Naive thymus-derived CD4-positive, alpha-beta T cell (primary cell): Measurements from ENCODE around the gene CAP1. TPM values are rescaled to one million over a fixed set of nuclear protein-coding genes. Genes with fewer than 3 reads are reported as not detected.
A peak's percentile ranks its signal among the peaks of the same experiment; 100 is the strongest.

ENCODE experiments used
- ATAC-seq: fragments of 150-1000 bp; cut with Tn5 transposase; 2 replicates; pipeline ENCODE4 v1.10.0; 2021; ENCODE audit warnings: mild to moderate bottlenecking, moderate library complexity
- CTCF ChIA-PET: fragments of 350-600 bp; sonication (Branson Sonifier 250); formaldehyde crosslinking; loops from one replicate; lab custom pipeline; 2021; ENCODE audit warnings: antibody characterized with exemption; lab: Charles Lee
- POLR2A ChIA-PET: fragments of 350-600 bp; sonication (Branson Sonifier 250); formaldehyde crosslinking; loops from one replicate; lab custom pipeline; 2021; ENCODE audit warnings: antibody characterized with exemption, inconsistent platforms; lab: Charles Lee
- DNase-seq, 9 donors: peaks; one replicate each; pipeline versions ENCODE4 v3.0.0 to v3.0.0-alpha.2; 2020 to 2022; ENCODE audit warnings: mixed read lengths in 1 of 9
- H3K27ac ChIP-seq: one replicate; pipeline ENCODE4 v1.7.0; 2013; ENCODE audit warnings: mild to moderate bottlenecking, low read depth, low read length, moderate library complexity
- H3K27me3 ChIP-seq, 2 donors: one replicate each; pipeline ENCODE4 v1.7.0; 2013; ENCODE audit warnings: low read length in 2 of 2, mild to moderate bottlenecking in 2 of 2, moderate library complexity in 2 of 2; ENCODE audit not compliant: control insufficient read depth in 2 of 2, insufficient read depth in 2 of 2
- H3K36me3 ChIP-seq, 3 experiments: 1 replicate in 2 of 3; 2 replicates in 1 of 3; pipeline ENCODE4 v1.7.0; 2013; ENCODE audit warnings: low read length in 3 of 3, mild to moderate bottlenecking in 3 of 3, moderate library complexity in 1 of 3; ENCODE audit not compliant: insufficient read depth in 3 of 3, control insufficient read depth in 2 of 3
- H3K4me1 ChIP-seq, 2 donors: one replicate each; pipeline ENCODE4 v1.7.0; 2013; ENCODE audit warnings: low read length in 2 of 2, mild to moderate bottlenecking in 2 of 2, moderate library complexity in 1 of 2; ENCODE audit not compliant: control insufficient read depth in 2 of 2, insufficient read depth in 2 of 2
- H3K4me3 ChIP-seq: 2 replicates; pipeline ENCODE4 v1.7.0; 2013; ENCODE audit warnings: mild to moderate bottlenecking, low read length
- H3K9me3 ChIP-seq, 3 experiments: 1 replicate in 2 of 3; 2 replicates in 1 of 3; pipeline ENCODE4 v1.7.0; 2013; ENCODE audit warnings: low read length in 3 of 3; ENCODE audit not compliant: control insufficient read depth in 2 of 3
- H3K27ac Mint-ChIP-seq, 9 donors: one replicate each; pipeline ENCODE4 v1.8.0; 2020 to 2022; ENCODE audit warnings: mixed read lengths in 9 of 9, mild to moderate bottlenecking in 8 of 9, moderate library complexity in 5 of 9, inconsistent platforms in 2 of 9
- H3K27me3 Mint-ChIP-seq, 5 donors: one replicate each; pipeline ENCODE4 v1.8.0; 2021 to 2022; ENCODE audit warnings: mixed read lengths in 5 of 5, mild to moderate bottlenecking in 1 of 5
- H3K36me3 Mint-ChIP-seq, 5 donors: one replicate each; pipeline ENCODE4 v1.8.0; 2020 to 2022; ENCODE audit warnings: mixed read lengths in 5 of 5, mild to moderate bottlenecking in 3 of 5, inconsistent platforms in 1 of 5
- H3K4me1 Mint-ChIP-seq, 7 donors: one replicate each; pipeline ENCODE4 v1.8.0; 2020 to 2022; ENCODE audit warnings: mixed read lengths in 7 of 7, mild to moderate bottlenecking in 3 of 7, inconsistent platforms in 1 of 7
- H3K4me3 Mint-ChIP-seq, 10 donors: one replicate each; pipeline ENCODE4 v1.8.0; 2020 to 2022; ENCODE audit warnings: mild to moderate bottlenecking in 10 of 10, mixed read lengths in 10 of 10, moderate library complexity in 6 of 10, inconsistent platforms in 2 of 10
- H3K9me3 Mint-ChIP-seq, 11 donors: one replicate each; pipeline ENCODE4 v1.8.0; 2020 to 2022; ENCODE audit warnings: mixed read lengths in 11 of 11, mild to moderate bottlenecking in 4 of 11, inconsistent platforms in 1 of 11, moderate library complexity in 1 of 11
- intact Hi-C, 2 donors: fragments of 100-400 bp; cut with micrococcal nuclease; formaldehyde crosslinking; loops; one replicate each; pipeline ENCODE4 v1.15.1; 2023
- polyA plus RNA-seq, 2 donors: library from polyadenylated mRNA; unstranded; fragments of 300-500 nt; fragmentation: Illumina TruSeq; gene quantifications; one replicate each; pipeline ENCODE4 v1.2.3, GENCODE V29; 2021
- total RNA-seq, 6 experiments: library from RNA in 5 of 6; stranded (reverse) in 5 of 6; gene quantifications; 1 replicate in 5 of 6; 2 replicates in 1 of 6; pipeline ENCODE4 v1.2.3 and lab custom pipeline; 2021 to 2026

CAP1 gene, protein sequence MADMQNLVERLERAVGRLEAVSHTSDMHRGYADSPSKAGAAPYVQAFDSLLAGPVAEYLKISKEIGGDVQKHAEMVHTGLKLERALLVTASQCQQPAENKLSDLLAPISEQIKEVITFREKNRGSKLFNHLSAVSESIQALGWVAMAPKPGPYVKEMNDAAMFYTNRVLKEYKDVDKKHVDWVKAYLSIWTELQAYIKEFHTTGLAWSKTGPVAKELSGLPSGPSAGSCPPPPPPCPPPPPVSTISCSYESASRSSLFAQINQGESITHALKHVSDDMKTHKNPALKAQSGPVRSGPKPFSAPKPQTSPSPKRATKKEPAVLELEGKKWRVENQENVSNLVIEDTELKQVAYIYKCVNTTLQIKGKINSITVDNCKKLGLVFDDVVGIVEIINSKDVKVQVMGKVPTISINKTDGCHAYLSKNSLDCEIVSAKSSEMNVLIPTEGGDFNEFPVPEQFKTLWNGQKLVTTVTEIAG
- 100 to 1,000 TPM; 176 to 683 (median 282) TPM for total RNA-seq
- polyA plus RNA-seq: 100 to 1,000 TPM; 519 to 668 TPM
- total RNA-seq (lab: John Stamatoyannopoulos, UW): 248 reads per million, percentile 95 among the genes with 10 or more reads in this experiment

DNA sequence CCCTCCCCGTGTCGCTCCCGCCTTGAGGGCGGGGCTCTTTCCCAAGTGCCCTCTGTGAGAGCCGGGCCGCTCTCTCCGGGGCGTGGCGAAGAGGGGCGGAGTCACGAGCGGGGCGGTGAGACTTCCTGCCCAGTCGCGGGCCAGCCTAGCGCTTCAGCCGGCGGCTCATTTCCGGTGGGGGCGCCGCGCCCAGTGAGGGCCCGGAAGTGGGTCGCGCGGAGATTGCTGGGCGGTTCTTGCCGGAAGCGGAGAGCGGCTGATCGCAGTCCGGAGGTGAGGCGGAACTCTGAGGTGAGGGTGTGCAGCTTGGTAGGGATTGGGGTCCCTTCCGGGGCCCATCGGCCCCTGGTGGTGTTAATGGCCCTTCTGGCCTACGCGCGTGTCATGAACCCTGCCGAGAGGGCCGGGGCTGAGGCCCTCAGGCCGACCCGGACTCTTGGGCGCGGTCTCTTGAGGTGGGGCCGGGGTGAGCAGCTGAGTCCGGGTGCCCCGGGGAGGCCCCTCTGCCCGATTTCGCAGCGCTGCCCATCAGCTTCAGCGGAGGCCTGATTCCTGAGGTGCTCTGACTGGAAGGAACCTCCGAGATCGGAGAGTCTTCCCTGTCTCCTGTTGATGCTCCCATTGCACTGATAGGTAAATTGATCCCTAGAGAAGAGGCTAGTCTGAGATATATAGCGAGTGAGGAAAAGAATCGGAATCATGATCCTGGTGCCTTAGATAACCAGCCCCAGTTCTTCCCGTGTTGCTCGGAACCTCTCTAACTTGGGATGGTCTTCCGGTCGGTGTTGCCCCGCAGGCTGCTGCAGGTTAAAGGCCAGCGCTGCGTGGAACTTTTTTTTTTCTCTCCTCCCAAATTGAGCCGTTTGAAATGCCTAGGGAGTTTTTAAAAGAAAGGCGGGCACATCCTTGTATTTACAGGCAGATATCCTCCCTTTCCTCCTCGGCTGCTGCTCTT, at the start of gene CAP1:
Gene CAP1 (plus strand): TSS at position 219 of the 955 bp plus-strand sequence. CDS start 18,618 bp downstream, outside the sequence.
- intact Hi-C loops: loop anchor here (1.0 to 5.0 kb wide), 13 partner anchors 9 to 937 kb away; partner anchors contain the start of genes NFYC (in 2 of the 2), RLF (in 2 of the 2), ZMPSTE24 (in 2 of the 2) and CITED4 (in 1 of the 2)
- POLR2A ChIA-PET: interaction anchor here (0.6 to 17.8 kb wide), 10 partner anchors 10 to 409 kb away, joined by 3 to 306 read pairs (median 6); partner anchors contain the start of genes ZFP69B and ZMPSTE24
- ATAC-seq: peak; percentile 97
- Histone ChIP-seq H3K4me1 (peaks cover 49 to 51% of the 10 kb centered on the region in 2 donors), H3K9me3 (no peaks in the 10 kb centered on the region), H3K36me3 (peaks cover 0 to 8% (median under 1%) of the 10 kb centered on the region in 3 experiments), H3K27ac (peak within 1 kb of the TSS; percentile 91), H3K27me3 (no peaks in the 10 kb centered on the region), H3K4me3 (peak within 1 kb of the TSS; percentile 99)
- peak within 1 kb of the TSS; percentile 90 to 99 (median 98) for H3K4me3 Mint-ChIP-seq
- peaks cover 54 to 82% (median 72%) of the 10 kb centered on the region in 7 donors for H3K4me1 Mint-ChIP-seq
- peaks cover 11 to 48% (median 25%) of the 10 kb centered on the region in 5 donors for H3K36me3 Mint-ChIP-seq
- H3K27me3 Mint-ChIP-seq: no peaks in the 10 kb centered on the region
- CTCF ChIA-PET: interaction anchor here (0.7 to 1.7 kb wide), 5 partner anchors 10 to 143 kb away, joined by 3 to 5 read pairs (median 4); no protein-coding TSS in a partner anchor
- H3K27ac Mint-ChIP-seq: peak within 1 kb of the TSS; percentile 85 to 99 (median 97)
- peak; percentile 99 to 100 (median 100) for DNase-seq
- H3K9me3 Mint-ChIP-seq: peaks cover 0 to 2% (median 0%) of the 10 kb centered on the region in 11 donors

DNA sequence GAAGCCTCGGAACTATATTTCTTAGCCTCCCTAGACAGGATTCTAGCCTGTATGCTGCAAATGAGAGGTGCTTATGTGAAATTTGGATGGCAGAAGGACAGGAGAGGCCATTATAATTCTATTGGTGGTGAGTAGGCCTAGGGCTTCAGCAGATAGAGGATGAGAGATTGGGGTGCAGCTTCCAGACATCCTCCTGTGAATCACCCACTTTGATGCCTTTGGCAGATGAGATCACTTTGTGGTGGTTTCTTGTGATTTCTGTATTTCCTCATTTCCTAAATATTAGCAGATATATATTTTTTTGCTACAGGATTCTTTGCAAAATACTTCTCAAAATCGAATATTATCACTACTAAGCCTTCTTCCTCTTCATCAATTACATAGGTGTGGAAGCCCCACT, 48.3 kb upstream of the CAP1 start:
- H3K27ac Mint-ChIP-seq: no peak overlapping the region
- no peak overlapping the region for H3K27ac ChIP-seq
- H3K4me3 Mint-ChIP-seq: no peak overlapping the region
- intact Hi-C loops: no loop called here
- H3K9me3 ChIP-seq: no peaks in the 10 kb centered on the region
- DNase-seq (no peak), ATAC-seq (peak; percentile 70)
- no peaks in the 10 kb centered on the region for H3K27me3 ChIP-seq
- peaks cover 0 to 15% (median 14%) of the 10 kb centered on the region in 7 donors for H3K4me1 Mint-ChIP-seq
- no peaks in the 10 kb centered on the region for H3K36me3 ChIP-seq
- H3K4me1 ChIP-seq: peaks cover 8 to 10% of the 10 kb centered on the region in 2 donors
- POLR2A ChIA-PET: no interaction called here
- CTCF ChIA-PET: no interaction called here
- no peaks in the 10 kb centered on the region for H3K27me3 Mint-ChIP-seq
- no peaks in the 10 kb centered on the region for H3K9me3 Mint-ChIP-seq
- H3K4me3 ChIP-seq: no peak overlapping the region
- H3K36me3 Mint-ChIP-seq: no peaks in the 10 kb centered on the region

DNA sequence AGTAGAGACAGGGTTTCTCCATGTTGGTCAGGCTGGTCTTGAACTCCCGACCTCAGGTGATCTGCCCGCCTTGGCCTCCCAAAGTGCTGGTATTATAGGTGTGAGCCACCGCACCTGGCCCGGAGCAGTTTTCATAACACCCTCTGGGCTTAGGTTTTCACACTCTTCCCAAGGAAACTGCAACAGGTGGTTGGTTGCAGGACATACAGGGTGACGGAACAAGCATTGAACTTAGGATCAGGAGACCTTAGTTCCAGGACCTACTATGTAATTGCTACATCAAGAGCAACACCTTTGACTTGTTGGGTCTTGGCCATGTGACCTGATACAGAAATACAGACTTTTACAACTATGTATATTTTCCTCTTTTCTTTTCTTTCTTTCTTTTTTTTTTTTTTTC, 47.6 kb upstream of the CAP1 start:
- no peak overlapping the region for H3K4me3 ChIP-seq
- H3K4me1 ChIP-seq: peaks cover 8 to 10% of the 10 kb centered on the region in 2 donors
- POLR2A ChIA-PET: no interaction called here
- CTCF ChIA-PET: no interaction called here
- no peak overlapping the region for H3K27ac ChIP-seq
- DNase-seq (no peak), ATAC-seq (no peak)
- Mint-ChIP-seq H3K27me3 (no peaks in the 10 kb centered on the region), H3K9me3 (no peaks in the 10 kb centered on the region), H3K36me3 (no peaks in the 10 kb centered on the region), H3K4me3 (no peak overlapping the region), H3K27ac (no peak overlapping the region), H3K4me1 (peaks cover 0 to 15% (median 14%) of the 10 kb centered on the region in 7 donors)
- intact Hi-C loops: no loop called here
- no peaks in the 10 kb centered on the region for H3K9me3 ChIP-seq
- no peaks in the 10 kb centered on the region for H3K27me3 ChIP-seq
- no peaks in the 10 kb centered on the region for H3K36me3 ChIP-seq

DNA sequence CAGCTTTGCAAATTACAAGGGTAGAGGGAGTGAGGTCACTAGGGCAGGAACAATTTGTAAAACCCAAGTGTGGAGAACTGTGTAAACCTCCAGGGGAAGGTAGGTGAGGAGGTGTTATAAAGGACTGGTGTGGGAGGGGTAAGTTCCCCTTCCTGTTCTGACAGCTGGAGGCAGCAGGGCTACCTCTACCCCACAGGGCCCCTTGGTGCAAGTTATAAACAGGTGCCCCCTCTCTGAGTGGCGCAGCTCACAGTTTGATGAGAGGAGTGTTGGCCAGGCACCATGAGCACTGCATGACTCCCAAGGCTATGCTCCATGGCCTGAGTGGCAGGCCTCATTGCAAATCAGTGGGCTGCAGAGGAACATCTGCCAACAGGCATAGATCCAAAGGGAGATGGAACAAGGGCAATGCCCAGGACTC, 44.5 kb upstream of the CAP1 start:
- no peaks in the 10 kb centered on the region for H3K36me3 Mint-ChIP-seq
- DNase-seq (peak in 4 of 9 donors; percentile 8 to 18 (median 14)), ATAC-seq (peak; percentile 78)
- H3K36me3 ChIP-seq: no peaks in the 10 kb centered on the region
- intact Hi-C loops: no loop called here
- peaks cover 0 to 1% (median 0%) of the 10 kb centered on the region in 11 donors for H3K9me3 Mint-ChIP-seq
- CTCF ChIA-PET: no interaction called here
- H3K27me3 ChIP-seq: no peaks in the 10 kb centered on the region
- H3K9me3 ChIP-seq: no peaks in the 10 kb centered on the region
- peaks cover 0 to 15% (median 14%) of the 10 kb centered on the region in 7 donors for H3K4me1 Mint-ChIP-seq
- no peak overlapping the region for H3K27ac ChIP-seq
- H3K27me3 Mint-ChIP-seq: no peaks in the 10 kb centered on the region
- POLR2A ChIA-PET: interaction anchor here (1.2 kb wide), 1 partner anchor 43 kb away, joined by 3 read pairs; no protein-coding TSS in a partner anchor
- H3K4me3 ChIP-seq: no peak overlapping the region
- H3K4me1 ChIP-seq: peaks cover 8 to 10% of the 10 kb centered on the region in 2 donors
- H3K4me3 Mint-ChIP-seq: no peak overlapping the region
- H3K27ac Mint-ChIP-seq: peak overlapping the region in 6 of 9 donors; percentile 1 to 87 (median 40)

DNA sequence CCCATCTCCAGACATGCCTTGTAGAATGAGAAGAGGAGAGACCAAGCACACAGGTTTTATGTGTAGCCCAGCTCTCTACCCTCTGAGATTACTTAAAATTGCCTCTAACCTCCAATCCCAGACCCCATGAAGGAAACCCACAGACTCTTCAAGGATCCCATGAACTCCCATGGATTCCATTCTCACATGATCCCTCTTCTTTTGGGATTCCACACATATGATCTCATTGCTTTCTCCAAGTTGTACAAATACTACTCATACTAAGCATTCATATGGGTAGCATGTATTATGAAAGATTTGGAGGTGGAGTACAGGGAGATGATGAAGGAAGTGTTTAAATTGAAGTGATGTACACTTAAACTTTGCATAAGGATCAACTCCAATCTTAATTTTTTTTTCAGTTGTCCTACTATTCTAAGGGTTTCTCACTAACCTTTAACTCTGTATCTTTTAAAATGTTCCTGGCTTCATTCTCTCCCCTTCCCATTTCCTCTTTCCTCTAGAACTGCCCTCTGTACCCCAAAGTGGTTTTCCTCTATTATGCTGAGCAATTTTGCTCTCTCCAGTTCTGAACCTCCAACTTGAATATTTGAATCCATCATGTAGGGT, 44.0 kb upstream of the CAP1 start:
- POLR2A ChIA-PET: interaction anchor here (1.2 kb wide), 1 partner anchor 43 kb away, joined by 3 read pairs; no protein-coding TSS in a partner anchor
- no peaks in the 10 kb centered on the region for H3K36me3 ChIP-seq
- Mint-ChIP-seq H3K36me3 (no peaks in the 10 kb centered on the region), H3K4me3 (no peak overlapping the region), H3K27me3 (no peaks in the 10 kb centered on the region), H3K27ac (peak overlapping the region in 5 of 9 donors; percentile 11 to 87 (median 36)), H3K4me1 (peaks cover 0 to 15% (median 14%) of the 10 kb centered on the region in 7 donors), H3K9me3 (peaks cover 0 to 1% (median 0%) of the 10 kb centered on the region in 11 donors)
- no peak overlapping the region for H3K4me3 ChIP-seq
- CTCF ChIA-PET: interaction anchor here (0.6 kb wide), 1 partner anchor 77 kb away, joined by 3 read pairs; no protein-coding TSS in a partner anchor
- no peak overlapping the region for H3K27ac ChIP-seq
- no peak for DNase-seq
- ATAC-seq: no peak
- no peaks in the 10 kb centered on the region for H3K9me3 ChIP-seq
- intact Hi-C loops: no loop called here
- H3K4me1 ChIP-seq: peaks cover 8 to 10% of the 10 kb centered on the region in 2 donors
- no peaks in the 10 kb centered on the region for H3K27me3 ChIP-seq
